Osteoblast (primary cell): ENCODE data around the gene ZNHIT2. TPM values are rescaled to one million over a fixed set of nuclear protein-coding genes. Genes with fewer than 3 reads are reported as not detected.

ENCODE experiments used
- DNase-seq: peaks from one replicate; pipeline ENCODE4 v3.0.0; 2011; ENCODE audit warnings: low spot score, mixed read lengths; ENCODE audit not compliant: insufficient read length; ENCODE audit errors: missing footprints
- H2AFZ ChIP-seq: 2 replicates; pipeline ENCODE4 v1.6.0; 2011; ENCODE audit warnings: mild to moderate bottlenecking, low read length
- H3K27ac ChIP-seq: 2 replicates; pipeline ENCODE4 v1.5.1; 2011; ENCODE audit warnings: mild to moderate bottlenecking, low read depth, low read length, moderate library complexity
- H3K27me3 ChIP-seq: 2 replicates; pipeline ENCODE4 v1.6.0; 2012; ENCODE audit warnings: mild to moderate bottlenecking, control low read depth, inconsistent platforms, low read length, moderate library complexity; ENCODE audit not compliant: insufficient read depth
- H3K36me3 ChIP-seq: 2 replicates; pipeline ENCODE4 v1.5.1; 2011; ENCODE audit warnings: mild to moderate bottlenecking, low read length, control low read depth, moderate library complexity; ENCODE audit not compliant: insufficient read depth
- H3K4me1 ChIP-seq: 2 replicates; pipeline ENCODE4 v1.5.1; 2011; ENCODE audit warnings: mild to moderate bottlenecking, low read length, control low read depth, moderate library complexity; ENCODE audit not compliant: insufficient read depth
- H3K4me2 ChIP-seq: 2 replicates; pipeline ENCODE4 v1.6.0; 2011; ENCODE audit warnings: mild to moderate bottlenecking, low read length; ENCODE audit not compliant: insufficient read depth
- H3K4me3 ChIP-seq: fragments of 200-600 bp; sonication (generic); 3 replicates; pipeline ENCODE4 v1.5.1; 2012; ENCODE audit warnings: mild to moderate bottlenecking, low read length, inconsistent platforms; ENCODE audit not compliant: insufficient read depth
- H3K79me2 ChIP-seq: 2 replicates; pipeline ENCODE4 v1.6.0; 2012; ENCODE audit warnings: mild to moderate bottlenecking, low read length, control low read depth, inconsistent platforms; ENCODE audit not compliant: insufficient read depth
- H3K9me3 ChIP-seq: 2 replicates; pipeline ENCODE4 v1.5.1; 2011; ENCODE audit warnings: low read depth, low read length, control low read depth
- H4K20me1 ChIP-seq: 2 replicates; pipeline ENCODE4 v1.6.0; 2012; ENCODE audit warnings: mild to moderate bottlenecking, low read length, control low read depth; ENCODE audit not compliant: insufficient read depth
- CTCF ChIP-seq: IDR thresholded peaks from 2 replicates; pipeline ENCODE4 v1.5.1; 2011; ENCODE audit warnings: mild to moderate bottlenecking, low read depth, low read length, moderate library complexity; ENCODE audit errors: extremely low read depth
- total RNA-seq: library from RNA; depleted of rRNA; stranded (reverse); fragments of >200 nt; gene quantifications from 2 replicates; pipeline ENCODE4 v1.2.3, GENCODE V29; 2012

The ZNHIT2 gene
- total RNA-seq, 1 donor, result 12.3 TPM

GRCh38 chr11:65114538-65115171 lies 2.8 kb downstream of the ZNHIT2 start:
- Histone ChIP-seq H3K4me3 (no peak overlapping the region), H3K4me1 (peaks cover 27% of the 10 kb centered on the region), H3K27ac (no peak overlapping the region), H3K9me3 (no peaks in the 10 kb centered on the region), H3K4me2 (no peak overlapping the region), H4K20me1 (peaks cover 21% of the 10 kb centered on the region), H3K36me3 (peaks cover 26% of the 10 kb centered on the region), H3K79me2 (peaks cover 19% of the 10 kb centered on the region), H2AFZ (no peak overlapping the region), H3K27me3 (no peaks in the 10 kb centered on the region)
- DNase-seq, result no peak
- no peak for TF ChIP-seq CTCF

- peak; percentile 52 for DNase-seq
- no peak for TF ChIP-seq CTCF
- Histone ChIP-seq H3K27ac (no peak overlapping the region), H3K4me1 (peaks cover 27% of the 10 kb centered on the region), H3K9me3 (no peaks in the 10 kb centered on the region), H3K4me3 (no peak overlapping the region), H4K20me1 (peaks cover 22% of the 10 kb centered on the region), H3K27me3 (no peaks in the 10 kb centered on the region), H3K4me2 (no peak overlapping the region), H3K36me3 (peaks cover 18% of the 10 kb centered on the region), H2AFZ (no peak overlapping the region), H3K79me2 (peaks cover 19% of the 10 kb centered on the region)
Measured at GRCh38 chr11:65113839-65114238, 3.7 kb downstream of the ZNHIT2 start.

- H3K4me3 ChIP-seq, result peak overlapping the region; percentile 67
- peaks cover 13% of the 10 kb centered on the region for H3K36me3 ChIP-seq
- no peak overlapping the region for H3K27ac ChIP-seq
- peaks cover 27% of the 10 kb centered on the region for H3K4me1 ChIP-seq
- no peaks in the 10 kb centered on the region for H3K27me3 ChIP-seq
- peaks cover 19% of the 10 kb centered on the region for H3K79me2 ChIP-seq
- DNase-seq, result peak; percentile 74
- peaks cover 22% of the 10 kb centered on the region for H4K20me1 ChIP-seq
- H2AFZ ChIP-seq, result no peak overlapping the region
- no peaks in the 10 kb centered on the region for H3K9me3 ChIP-seq
- H3K4me2 ChIP-seq, result peak overlapping the region; percentile 92
- no peak for TF ChIP-seq CTCF
Measured at GRCh38 chr11:65113361-65113756, 4.1 kb downstream of the ZNHIT2 start.

- H3K27me3 ChIP-seq, result no peaks in the 10 kb centered on the region
- no peak overlapping the region for H3K27ac ChIP-seq
- peaks cover 19% of the 10 kb centered on the region for H3K79me2 ChIP-seq
- peak overlapping the region; percentile 67 for H3K4me3 ChIP-seq
- H2AFZ ChIP-seq, result peak overlapping the region; percentile 27
- peak; percentile 96 for DNase-seq
- H4K20me1 ChIP-seq, result peaks cover 22% of the 10 kb centered on the region
- H3K4me1 ChIP-seq, result peaks cover 27% of the 10 kb centered on the region
- TF ChIP-seq CTCF, result peak; percentile 66
- H3K9me3 ChIP-seq, result no peaks in the 10 kb centered on the region
- peaks cover 8% of the 10 kb centered on the region for H3K36me3 ChIP-seq
- H3K4me2 ChIP-seq, result peak overlapping the region; percentile 92
Measured at GRCh38 chr11:65112546-65113360, 4.7 kb downstream of the ZNHIT2 start.
